PC-9 (cell line): ENCODE data around the gene GPHN.

Experiments
- EZH2 ChIP-seq: fragments of 200-600 bp; sonication (generic); IDR thresholded peaks from 2 replicates; pipeline ENCODE4 v1.8.0; 2017; ENCODE audit warnings: antibody characterized with exemption, low read depth
- TF ChIP-seq, protein P1 (sequence below): fragments of 200-600 bp; sonication (generic); conservative IDR thresholded peaks from 2 replicates; pipeline ENCODE4 v1.6.1; 2017; ENCODE audit warnings: mixed run types, antibody characterized with exemption, mild to moderate bottlenecking, moderate library complexity

DNA sequence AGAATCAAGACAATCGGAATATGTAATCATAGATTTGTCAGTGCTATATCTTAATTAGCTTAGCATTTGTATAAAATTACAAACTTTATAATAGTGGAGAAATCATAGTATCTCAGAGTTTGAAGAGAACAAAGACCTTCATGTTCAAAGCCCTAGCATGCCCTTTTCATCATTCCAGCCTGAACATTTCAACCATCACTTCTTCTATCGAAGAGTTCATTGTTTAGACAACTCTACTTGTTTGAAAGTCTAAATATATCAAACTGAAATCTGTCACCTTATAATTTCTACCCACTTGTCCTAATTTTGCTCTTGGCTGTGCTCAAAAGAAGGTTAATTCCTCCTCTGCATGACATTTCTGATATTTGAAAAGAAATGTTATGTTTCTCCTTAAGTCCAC lies 325.9 kb downstream of the GPHN start:
- TF ChIP-seq, protein P1, sequence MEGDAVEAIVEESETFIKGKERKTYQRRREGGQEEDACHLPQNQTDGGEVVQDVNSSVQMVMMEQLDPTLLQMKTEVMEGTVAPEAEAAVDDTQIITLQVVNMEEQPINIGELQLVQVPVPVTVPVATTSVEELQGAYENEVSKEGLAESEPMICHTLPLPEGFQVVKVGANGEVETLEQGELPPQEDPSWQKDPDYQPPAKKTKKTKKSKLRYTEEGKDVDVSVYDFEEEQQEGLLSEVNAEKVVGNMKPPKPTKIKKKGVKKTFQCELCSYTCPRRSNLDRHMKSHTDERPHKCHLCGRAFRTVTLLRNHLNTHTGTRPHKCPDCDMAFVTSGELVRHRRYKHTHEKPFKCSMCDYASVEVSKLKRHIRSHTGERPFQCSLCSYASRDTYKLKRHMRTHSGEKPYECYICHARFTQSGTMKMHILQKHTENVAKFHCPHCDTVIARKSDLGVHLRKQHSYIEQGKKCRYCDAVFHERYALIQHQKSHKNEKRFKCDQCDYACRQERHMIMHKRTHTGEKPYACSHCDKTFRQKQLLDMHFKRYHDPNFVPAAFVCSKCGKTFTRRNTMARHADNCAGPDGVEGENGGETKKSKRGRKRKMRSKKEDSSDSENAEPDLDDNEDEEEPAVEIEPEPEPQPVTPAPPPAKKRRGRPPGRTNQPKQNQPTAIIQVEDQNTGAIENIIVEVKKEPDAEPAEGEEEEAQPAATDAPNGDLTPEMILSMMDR: no peak
- TF ChIP-seq EZH2: no peak
